ENCODE measurements around the gene MRPL9. TPM values are rescaled to one million over a fixed set of nuclear protein-coding genes. Genes with fewer than 3 reads are reported as not detected.

Gene MRPL9
- total and polyA plus RNA-seq, 10 of the 15 experiments (the other 5 are each of a cell fraction or from before 2014, with no cell fraction given): 35.7 to 161 (median 110) TPM

DNA sequence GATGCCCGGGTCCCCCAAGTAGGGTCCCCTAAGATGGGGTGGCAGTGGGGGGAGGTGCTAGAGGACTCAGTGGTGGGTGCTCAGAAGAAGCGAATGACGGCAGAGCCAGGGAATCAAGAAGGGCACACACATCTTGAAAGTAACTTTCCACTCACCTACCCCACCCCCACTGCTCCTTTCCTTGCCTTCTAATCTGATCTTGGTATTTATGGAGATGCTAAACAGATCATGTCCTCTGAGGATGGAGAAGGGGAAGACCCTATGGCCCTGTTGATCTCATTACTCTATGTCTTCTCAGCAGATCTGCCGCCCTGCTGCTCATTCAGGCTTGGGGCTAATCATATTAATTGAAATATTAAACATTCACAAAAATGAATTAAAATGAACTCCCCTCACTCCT is 44.6 kb downstream of the MRPL9 start:
- no peak for ATAC-seq
- Histone ChIP-seq H3K27ac (ENCODE audit: control insufficient read depth, insufficient read depth) (no peak overlapping the region), H3K79me2 (ENCODE audit: control insufficient read depth, insufficient read depth, low read length) (no peaks in the 10 kb centered on the region), H3K4me2 (ENCODE audit: control insufficient read depth, insufficient read depth) (no peak overlapping the region), H3K4me3 (no peak overlapping the region), H4K20me1 (ENCODE audit: control insufficient read depth, insufficient read depth) (no peaks in the 10 kb centered on the region), H3K4me1 (ENCODE audit: control insufficient read depth, insufficient read depth, low read length) (peaks cover 16% of the 10 kb centered on the region), H3K27me3 (replicated peaks in 1 of 2; ENCODE audit: control insufficient read depth in 2 of 2, insufficient read depth in 2 of 2, low read length in 1 of 2) (peaks cover 6 to 9% of the 10 kb centered on the region in 2 experiments), H3K36me3 (ENCODE audit: control insufficient read depth in 2 of 2, insufficient read depth in 2 of 2, low read length in 1 of 2) (no peaks in the 10 kb centered on the region), H2AFZ (ENCODE audit: control insufficient read depth, low read depth, low read length) (no peak overlapping the region), H3K9me3 (replicated peaks; ENCODE audit: control insufficient read depth, insufficient read depth, low read length) (no peaks in the 10 kb centered on the region), H3K9ac (ENCODE audit: control insufficient read depth, insufficient read depth, low read length) (no peak overlapping the region)
- POLR2A ChIA-PET: no interaction called here
- intact Hi-C loops (cut with micrococcal nuclease; ENCODE audit: unreplicated experiment): loop anchor here (10.0 kb wide), 1 partner anchor 116 kb away; the partner anchor contains the start of genes C2CD4D and RORC
- DNase-seq (ENCODE audit: low read depth, low spot score): no peak
- SMC1A ChIA-PET (ENCODE audit: uncharacterized antibody, unreplicated experiment): no interaction called here
- WGBS (ENCODE audit: insufficient coverage, insufficient replicate concordance, low lambda C conversion rate, missing lambda C conversion rate): 47% methylated on average over 4 of the region's 4 CpGs
- in situ Hi-C loops (cut with MboI): no loop called here
- BruUV-seq (replicated peaks): no TSS peak
- RAD21 ChIA-PET (ENCODE audit: unreplicated experiment): no interaction called here
- no peak for FAIRE-seq
- no peak for TF ChIP-seq TBL1XR1 (IDR thresholded peaks at IDR 0.05; ENCODE audit: low read depth, low read length)
- TF ChIP-seq RAD21 (IDR thresholded peaks at IDR 0.05; ENCODE audit: insufficient read depth, low read depth, low read length): no peak
- TF ChIP-seq SMARCA5 (IDR thresholded peaks at IDR 0.05): no peak
- TF ChIP-seq, protein P1, sequence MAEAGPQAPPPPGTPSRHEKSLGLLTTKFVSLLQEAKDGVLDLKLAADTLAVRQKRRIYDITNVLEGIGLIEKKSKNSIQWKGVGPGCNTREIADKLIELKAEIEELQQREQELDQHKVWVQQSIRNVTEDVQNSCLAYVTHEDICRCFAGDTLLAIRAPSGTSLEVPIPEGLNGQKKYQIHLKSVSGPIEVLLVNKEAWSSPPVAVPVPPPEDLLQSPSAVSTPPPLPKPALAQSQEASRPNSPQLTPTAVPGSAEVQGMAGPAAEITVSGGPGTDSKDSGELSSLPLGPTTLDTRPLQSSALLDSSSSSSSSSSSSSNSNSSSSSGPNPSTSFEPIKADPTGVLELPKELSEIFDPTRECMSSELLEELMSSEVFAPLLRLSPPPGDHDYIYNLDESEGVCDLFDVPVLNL (IDR thresholded peaks at IDR 0.05; ENCODE audit: low read depth, low read length): no peak
- TF ChIP-seq, protein P2, sequence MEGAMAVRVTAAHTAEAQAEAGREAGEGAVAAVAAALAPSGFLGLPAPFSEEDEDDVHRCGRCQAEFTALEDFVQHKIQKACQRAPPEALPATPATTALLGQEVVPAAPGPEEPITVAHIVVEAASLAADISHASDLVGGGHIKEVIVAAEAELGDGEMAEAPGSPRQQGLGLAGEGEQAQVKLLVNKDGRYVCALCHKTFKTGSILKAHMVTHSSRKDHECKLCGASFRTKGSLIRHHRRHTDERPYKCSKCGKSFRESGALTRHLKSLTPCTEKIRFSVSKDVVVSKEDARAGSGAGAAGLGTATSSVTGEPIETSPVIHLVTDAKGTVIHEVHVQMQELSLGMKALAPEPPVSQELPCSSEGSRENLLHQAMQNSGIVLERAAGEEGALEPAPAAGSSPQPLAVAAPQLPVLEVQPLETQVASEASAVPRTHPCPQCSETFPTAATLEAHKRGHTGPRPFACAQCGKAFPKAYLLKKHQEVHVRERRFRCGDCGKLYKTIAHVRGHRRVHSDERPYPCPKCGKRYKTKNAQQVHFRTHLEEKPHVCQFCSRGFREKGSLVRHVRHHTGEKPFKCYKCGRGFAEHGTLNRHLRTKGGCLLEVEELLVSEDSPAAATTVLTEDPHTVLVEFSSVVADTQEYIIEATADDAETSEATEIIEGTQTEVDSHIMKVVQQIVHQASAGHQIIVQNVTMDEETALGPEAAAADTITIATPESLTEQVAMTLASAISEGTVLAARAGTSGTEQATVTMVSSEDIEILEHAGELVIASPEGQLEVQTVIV (IDR thresholded peaks at IDR 0.05; ENCODE audit: borderline replicate concordance, partially characterized antibody): no peak
- no peak for TF ChIP-seq RBBP5 (conservative IDR thresholded peaks at IDR 0.05)
- no peak for TF ChIP-seq MTA3 (IDR thresholded peaks at IDR 0.05; ENCODE audit: borderline replicate concordance, low read length)
- no peak for TF ChIP-seq MTA2 (IDR thresholded peaks at IDR 0.05; ENCODE audit: low read depth)
- TF ChIP-seq, protein P3, sequence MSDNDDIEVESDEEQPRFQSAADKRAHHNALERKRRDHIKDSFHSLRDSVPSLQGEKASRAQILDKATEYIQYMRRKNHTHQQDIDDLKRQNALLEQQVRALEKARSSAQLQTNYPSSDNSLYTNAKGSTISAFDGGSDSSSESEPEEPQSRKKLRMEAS (IDR thresholded peaks at IDR 0.05; ENCODE audit: low read depth, low read length): no peak
- TF ChIP-seq, protein P4, sequence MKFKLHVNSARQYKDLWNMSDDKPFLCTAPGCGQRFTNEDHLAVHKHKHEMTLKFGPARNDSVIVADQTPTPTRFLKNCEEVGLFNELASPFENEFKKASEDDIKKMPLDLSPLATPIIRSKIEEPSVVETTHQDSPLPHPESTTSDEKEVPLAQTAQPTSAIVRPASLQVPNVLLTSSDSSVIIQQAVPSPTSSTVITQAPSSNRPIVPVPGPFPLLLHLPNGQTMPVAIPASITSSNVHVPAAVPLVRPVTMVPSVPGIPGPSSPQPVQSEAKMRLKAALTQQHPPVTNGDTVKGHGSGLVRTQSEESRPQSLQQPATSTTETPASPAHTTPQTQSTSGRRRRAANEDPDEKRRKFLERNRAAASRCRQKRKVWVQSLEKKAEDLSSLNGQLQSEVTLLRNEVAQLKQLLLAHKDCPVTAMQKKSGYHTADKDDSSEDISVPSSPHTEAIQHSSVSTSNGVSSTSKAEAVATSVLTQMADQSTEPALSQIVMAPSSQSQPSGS (IDR thresholded peaks at IDR 0.05; ENCODE audit: low read length): no peak
- TF ChIP-seq LARP7 (IDR thresholded peaks at IDR 0.05): no peak
- TF ChIP-seq RB1 (IDR thresholded peaks at IDR 0.05; ENCODE audit: borderline replicate concordance): no peak
- TF ChIP-seq, protein P5, sequence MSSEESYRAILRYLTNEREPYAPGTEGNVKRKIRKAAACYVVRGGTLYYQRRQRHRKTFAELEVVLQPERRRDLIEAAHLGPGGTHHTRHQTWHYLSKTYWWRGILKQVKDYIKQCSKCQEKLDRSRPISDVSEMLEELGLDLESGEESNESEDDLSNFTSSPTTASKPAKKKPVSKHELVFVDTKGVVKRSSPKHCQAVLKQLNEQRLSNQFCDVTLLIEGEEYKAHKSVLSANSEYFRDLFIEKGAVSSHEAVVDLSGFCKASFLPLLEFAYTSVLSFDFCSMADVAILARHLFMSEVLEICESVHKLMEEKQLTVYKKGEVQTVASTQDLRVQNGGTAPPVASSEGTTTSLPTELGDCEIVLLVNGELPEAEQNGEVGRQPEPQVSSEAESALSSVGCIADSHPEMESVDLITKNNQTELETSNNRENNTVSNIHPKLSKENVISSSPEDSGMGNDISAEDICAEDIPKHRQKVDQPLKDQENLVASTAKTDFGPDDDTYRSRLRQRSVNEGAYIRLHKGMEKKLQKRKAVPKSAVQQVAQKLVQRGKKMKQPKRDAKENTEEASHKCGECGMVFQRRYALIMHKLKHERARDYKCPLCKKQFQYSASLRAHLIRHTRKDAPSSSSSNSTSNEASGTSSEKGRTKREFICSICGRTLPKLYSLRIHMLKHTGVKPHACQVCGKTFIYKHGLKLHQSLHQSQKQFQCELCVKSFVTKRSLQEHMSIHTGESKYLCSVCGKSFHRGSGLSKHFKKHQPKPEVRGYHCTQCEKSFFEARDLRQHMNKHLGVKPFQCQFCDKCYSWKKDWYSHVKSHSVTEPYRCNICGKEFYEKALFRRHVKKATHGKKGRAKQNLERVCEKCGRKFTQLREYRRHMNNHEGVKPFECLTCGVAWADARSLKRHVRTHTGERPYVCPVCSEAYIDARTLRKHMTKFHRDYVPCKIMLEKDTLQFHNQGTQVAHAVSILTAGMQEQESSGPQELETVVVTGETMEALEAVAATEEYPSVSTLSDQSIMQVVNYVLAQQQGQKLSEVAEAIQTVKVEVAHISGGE (CRISPR knock-in tag; IDR thresholded peaks at IDR 0.05): no peak
- TF ChIP-seq, protein P6, sequence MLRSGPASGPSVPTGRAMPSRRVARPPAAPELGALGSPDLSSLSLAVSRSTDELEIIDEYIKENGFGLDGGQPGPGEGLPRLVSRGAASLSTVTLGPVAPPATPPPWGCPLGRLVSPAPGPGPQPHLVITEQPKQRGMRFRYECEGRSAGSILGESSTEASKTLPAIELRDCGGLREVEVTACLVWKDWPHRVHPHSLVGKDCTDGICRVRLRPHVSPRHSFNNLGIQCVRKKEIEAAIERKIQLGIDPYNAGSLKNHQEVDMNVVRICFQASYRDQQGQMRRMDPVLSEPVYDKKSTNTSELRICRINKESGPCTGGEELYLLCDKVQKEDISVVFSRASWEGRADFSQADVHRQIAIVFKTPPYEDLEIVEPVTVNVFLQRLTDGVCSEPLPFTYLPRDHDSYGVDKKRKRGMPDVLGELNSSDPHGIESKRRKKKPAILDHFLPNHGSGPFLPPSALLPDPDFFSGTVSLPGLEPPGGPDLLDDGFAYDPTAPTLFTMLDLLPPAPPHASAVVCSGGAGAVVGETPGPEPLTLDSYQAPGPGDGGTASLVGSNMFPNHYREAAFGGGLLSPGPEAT (IDR thresholded peaks at IDR 0.05; ENCODE audit: low read depth): no peak
- CTCF ChIA-PET: no interaction called here

Data from GM12878 (cell line).